Measurements from ENCODE around the gene RAC2.

Gene RAC2

GRCh38 chr22:37270928-37271650 is 27.0 kb upstream of the RAC2 start:
- TF ChIP-seq CTCF (IDR thresholded peaks at IDR 0.05; ENCODE audit: insufficient read depth, low read depth, low read length, missing control alignments): no peak
- H3K4me3 ChIP-seq (ENCODE audit: low read length): no peak overlapping the region
- DNase-seq (ENCODE audit: low read depth): no peak

DNA sequence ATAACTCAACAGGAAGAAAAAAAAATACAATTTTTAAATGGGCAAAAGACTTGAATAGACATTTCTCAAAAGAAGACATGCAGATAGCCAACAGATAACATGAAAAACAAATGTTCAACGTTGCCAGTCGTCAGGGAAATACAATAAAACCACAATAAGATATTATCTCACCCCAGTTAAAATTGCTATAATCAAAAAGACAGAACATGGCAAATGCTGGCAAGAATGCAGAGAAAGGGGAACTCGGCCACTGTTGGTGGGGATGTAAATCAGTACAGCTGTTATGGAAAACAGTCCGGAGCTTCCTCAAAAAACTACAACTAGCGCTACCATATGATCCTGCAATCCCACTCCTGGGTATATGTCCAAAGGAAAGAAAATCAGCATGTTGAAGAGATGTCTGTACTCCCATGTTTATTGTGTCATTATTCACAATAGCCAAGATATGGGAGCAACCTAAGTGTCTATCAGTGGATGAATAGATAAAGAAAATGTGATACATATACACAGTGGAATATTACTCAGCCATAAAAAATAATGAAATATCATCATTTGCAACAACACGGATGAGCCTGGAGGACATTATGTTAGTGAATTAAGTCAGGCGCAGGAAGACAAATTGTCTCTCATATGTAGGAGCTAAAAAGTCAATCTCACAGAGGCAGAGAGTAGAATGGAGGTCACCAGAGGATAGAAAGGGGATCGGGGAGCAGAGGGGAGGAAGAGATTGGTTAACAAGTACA is 26.0 kb upstream of the RAC2 start:
- no peak for DNase-seq (ENCODE audit: low read depth)
- no peak for TF ChIP-seq CTCF (IDR thresholded peaks at IDR 0.05; ENCODE audit: insufficient read depth, low read depth, low read length, missing control alignments)
- H3K4me3 ChIP-seq (ENCODE audit: low read length): no peak overlapping the region

GRCh38 chr22:37267661-37268413 is 23.8 kb upstream of the RAC2 start:
- TF ChIP-seq CTCF (IDR thresholded peaks at IDR 0.05; ENCODE audit: insufficient read depth, low read depth, low read length, missing control alignments): no peak
- no peak overlapping the region for H3K4me3 ChIP-seq (ENCODE audit: low read length)
- DNase-seq (ENCODE audit: low read depth): no peak

DNA sequence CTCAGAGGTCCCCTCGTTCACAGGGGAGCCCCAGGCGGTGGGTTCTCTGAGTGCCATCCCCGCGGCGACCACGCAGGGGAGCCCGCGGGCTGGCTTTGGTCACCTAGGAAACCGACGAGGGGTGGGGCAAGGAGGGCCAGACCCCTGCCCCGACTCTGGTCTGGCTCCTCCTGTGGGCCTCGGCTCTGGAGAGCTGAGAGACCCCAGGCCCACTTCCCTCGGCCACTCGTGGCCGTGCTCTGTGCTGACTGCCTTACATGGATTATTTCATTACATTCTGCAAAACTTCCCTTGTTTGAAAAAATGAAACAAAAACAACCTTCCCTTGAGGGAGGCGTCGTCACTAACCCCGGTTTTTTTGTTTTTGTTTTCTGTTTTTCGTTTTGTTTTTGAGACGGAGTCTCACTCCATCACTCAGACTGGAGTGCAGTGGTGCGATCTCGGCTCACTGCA is 23.1 kb upstream of the RAC2 start:
- no peak overlapping the region for H3K4me3 ChIP-seq (ENCODE audit: low read length)
- peak; percentile 80 for TF ChIP-seq CTCF (IDR thresholded peaks at IDR 0.05; ENCODE audit: insufficient read depth, low read depth, low read length, missing control alignments)
- no peak for DNase-seq (ENCODE audit: low read depth)

- H3K4me3 ChIP-seq (ENCODE audit: low read length): no peak overlapping the region
- DNase-seq (ENCODE audit: low read depth): no peak
- no peak for TF ChIP-seq CTCF (IDR thresholded peaks at IDR 0.05; ENCODE audit: insufficient read depth, low read depth, low read length, missing control alignments)
Observed at GRCh38 chr22:37266581-37267134, 22.6 kb upstream of the RAC2 start.

- TF ChIP-seq CTCF (IDR thresholded peaks at IDR 0.05; ENCODE audit: insufficient read depth, low read depth, low read length, missing control alignments): no peak
- DNase-seq (ENCODE audit: low read depth): peak; percentile 48
Observed at GRCh38 chr22:37263966-37264887, 20.2 kb upstream of the RAC2 start.

More at GRCh38 chr22:37263966-37264887, 20.2 kb upstream of the RAC2 start:
- no peak overlapping the region for H3K4me3 ChIP-seq (ENCODE audit: low read length)

Measured in epithelial cell of esophagus (primary cell).